Activated CD8-positive, alpha-beta memory T cell treated with anti-CD3 and anti-CD28 coated beads for 36 hours (primary cell): ENCODE data around the gene PDYN. TPM values are rescaled to one million over a fixed set of nuclear protein-coding genes. Genes with fewer than 3 reads are reported as not detected.
"Not testable (repeated sequence)": the region's sequence is repeated elsewhere in the genome, so short reads cannot be mapped to it uniquely, and the experiment has no call there.

ENCODE experiments used
- CTCF ChIA-PET: fragments of 350-600 bp; sonication (Branson Sonifier 250); formaldehyde crosslinking; loops from one replicate; lab custom pipeline; 2021; ENCODE audit warnings: antibody characterized with exemption; lab: Charles Lee
- POLR2A ChIA-PET: fragments of 350-600 bp; sonication (Branson Sonifier 250); formaldehyde crosslinking; loops from one replicate; lab custom pipeline; 2021; ENCODE audit warnings: antibody characterized with exemption; lab: Charles Lee
- total RNA-seq, 2 experiments: library from RNA; stranded (reverse); gene quantifications; one replicate each; pipeline ENCODE4 v1.2.3, GENCODE V29; 2021

The PDYN gene
- not detected for total RNA-seq

DNA sequence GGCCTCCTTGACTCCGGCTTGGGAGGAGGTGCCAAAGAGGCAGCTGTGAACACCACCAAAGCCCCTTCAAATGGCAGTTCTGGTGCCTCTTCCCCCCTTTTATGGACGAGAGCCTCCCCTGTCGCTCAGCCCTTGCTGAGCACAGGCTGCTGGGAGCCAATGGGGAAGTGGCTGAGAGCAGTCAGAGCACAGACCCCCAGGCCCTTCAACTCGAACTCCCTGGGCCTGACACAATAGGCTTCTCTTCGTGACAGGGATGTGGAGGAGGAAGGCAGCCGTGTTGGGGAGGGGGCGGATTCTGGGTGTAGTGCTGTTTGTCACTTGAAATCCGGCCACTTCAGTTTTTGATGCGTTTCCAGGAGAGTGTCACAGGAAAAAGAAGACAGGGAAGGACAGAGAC is at the start of gene PDYN:
Gene PDYN, minus strand, starts transcription at position 73 of the 400 bp plus-strand sequence. CDS start 10,974 bp downstream, outside the sequence.
- ChIA-PET CTCF (no interaction called here), POLR2A (no interaction called here)

DNA sequence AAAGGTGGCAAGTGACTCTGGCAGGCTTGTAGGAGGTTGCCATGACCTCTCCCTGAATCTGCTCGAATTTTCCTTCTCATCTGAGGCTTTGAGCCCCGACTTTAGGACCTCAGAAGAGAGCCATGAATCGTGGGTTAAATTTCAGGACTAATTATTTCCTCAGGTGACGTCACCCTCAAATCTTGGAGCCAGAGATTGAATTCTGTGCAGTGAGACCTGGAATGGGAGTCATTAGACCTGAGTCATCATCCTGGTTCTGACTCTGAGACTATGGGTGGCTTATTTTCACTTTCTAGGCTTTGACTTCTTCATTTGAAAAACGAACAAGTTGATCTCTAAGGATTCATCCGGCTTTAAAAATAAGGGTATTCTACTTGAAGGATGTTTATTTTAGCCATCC is 48.5 kb upstream of the PDYN start:
- CTCF ChIA-PET: no interaction called here
- POLR2A ChIA-PET: no interaction called here

DNA sequence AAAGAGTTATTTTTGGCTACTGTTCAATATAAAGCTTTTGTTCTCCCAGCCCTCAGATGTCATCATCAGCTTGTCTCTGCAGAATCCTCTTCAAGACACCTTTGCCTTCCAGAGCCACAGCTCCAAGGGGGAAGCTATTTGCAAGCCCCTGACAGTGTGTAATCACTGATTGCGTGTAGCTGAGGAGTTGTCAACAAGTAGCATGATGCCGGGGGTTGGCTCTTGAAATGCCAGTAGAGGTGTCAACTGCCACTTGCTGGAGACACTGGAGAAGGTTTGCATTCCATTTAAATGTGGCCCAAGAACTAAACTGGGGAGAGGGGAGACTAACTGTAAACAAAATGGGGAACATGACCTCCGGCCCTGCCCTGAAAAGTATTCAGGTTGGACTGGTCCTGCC is 44.3 kb upstream of the PDYN start:
- CTCF ChIA-PET: no interaction called here
- POLR2A ChIA-PET: no interaction called here

DNA sequence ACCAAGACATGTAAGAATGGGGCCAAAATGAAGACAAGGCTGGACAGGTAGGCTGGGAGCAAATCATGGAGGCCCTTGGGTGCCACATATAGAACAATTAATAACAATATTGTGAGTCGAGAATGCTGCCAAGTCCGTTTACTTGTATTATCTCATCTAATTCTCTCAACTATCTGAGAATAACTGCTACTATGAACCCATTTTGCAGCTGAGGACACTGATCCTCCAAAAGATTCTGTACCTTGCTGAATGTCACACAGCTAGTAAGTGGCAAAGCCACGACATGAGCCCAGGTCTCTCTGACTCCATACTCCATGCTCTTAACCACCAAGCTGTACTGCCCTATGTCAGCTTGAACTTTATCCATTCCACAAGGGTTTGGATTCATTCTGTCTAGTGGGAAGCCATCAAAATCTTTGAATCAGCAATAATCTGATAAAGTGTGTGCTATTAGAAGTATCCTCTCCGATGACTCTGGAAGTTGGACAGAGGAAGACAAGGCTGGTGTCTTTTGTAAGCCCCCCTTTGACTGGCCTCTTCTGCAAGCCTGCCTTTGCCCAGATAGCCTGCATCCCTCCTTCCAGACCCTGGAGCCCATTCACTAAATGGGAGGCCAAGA is 43.5 kb upstream of the PDYN start:
- CTCF ChIA-PET: interaction anchor here (0.5 kb wide), 1 partner anchor 1346 kb away, joined by 3 read pairs; no protein-coding TSS in a partner anchor

DNA sequence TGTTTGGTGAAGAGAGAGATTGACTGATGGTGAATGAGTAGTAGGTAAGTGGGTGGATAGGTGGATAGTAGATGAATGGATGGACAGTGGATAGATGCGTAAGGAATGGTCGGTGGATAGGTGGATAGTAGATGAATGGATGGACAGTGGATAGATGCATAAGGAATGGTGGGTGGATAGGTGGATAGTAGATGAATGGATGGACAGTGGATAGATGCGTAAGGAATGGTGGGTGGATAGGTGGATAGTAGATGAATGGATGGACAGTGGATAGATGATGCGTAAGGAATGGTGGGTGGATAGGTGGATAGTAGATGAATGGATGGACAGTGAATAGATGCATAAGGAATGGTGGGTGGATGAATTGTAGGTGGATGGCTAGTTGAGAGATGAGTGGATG is 42.5 kb upstream of the PDYN start:
- CTCF ChIA-PET, POLR2A ChIA-PET: not testable (repeated sequence)

More for the DNA sequence above, 43.5 kb upstream of the PDYN start:
- POLR2A ChIA-PET: no interaction called here

DNA sequence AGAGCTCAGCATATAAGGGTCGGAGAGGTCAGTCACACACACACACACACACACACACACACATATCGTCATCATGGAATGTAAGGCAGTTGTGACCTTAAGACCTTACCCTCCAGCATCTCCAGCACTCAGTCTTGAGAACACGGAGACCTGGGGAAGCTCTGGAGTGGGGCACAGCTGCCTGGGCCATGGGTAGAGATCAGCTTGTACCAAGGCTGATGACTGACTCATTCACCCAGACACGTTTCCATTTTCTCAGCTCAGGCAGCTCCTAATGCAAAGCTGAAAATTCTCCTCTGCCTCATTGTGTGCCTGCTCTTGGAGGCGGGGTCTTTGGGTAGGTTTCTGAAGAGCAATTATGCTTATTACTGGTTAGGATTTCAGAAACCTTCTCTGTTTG is 38.3 kb upstream of the PDYN start:
- CTCF ChIA-PET: no interaction called here
- POLR2A ChIA-PET: interaction anchor here (0.7 kb wide), 1 partner anchor 72 kb away, joined by 4 read pairs; no protein-coding TSS in a partner anchor

DNA sequence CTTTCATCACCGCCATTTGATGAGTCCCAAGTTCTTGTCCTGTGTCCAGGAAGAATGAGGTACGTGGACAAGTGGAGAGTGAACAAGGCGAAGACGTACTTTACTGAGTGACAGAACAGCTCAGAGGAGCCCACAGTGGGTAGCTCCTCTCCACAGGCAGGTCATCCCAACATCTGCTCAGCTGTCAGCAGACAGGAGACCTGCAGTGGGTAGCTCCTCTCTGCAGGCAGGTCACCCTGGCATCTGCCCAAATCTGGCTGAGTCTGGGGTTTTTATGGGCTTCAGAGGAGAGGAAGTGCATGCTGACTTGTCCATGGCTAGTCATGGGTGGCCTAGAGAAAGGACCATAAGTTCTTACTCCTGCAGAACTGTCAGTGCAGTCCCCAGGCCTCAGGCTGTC is 32.7 kb upstream of the PDYN start:
- ChIA-PET CTCF (no interaction called here), POLR2A (no interaction called here)

DNA sequence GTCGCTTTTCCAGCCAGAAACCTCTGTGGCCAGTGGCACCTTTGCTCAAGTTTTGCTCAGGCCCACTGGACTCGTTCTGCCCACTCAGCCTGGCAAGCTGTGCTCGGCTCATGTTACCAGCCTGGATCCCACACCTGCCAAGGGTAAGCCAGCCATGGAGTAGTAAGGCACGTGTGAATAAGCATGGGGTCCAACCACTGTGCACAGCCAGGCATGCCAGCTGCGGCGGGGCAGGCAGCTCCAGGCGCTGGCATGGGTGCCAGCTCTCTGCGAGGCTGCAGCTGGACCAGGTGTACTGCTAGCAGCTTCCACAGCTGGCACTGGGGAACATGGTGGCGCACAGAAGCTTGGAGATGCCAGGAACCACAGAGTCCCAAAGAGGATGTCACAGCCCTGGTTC is 32.1 kb upstream of the PDYN start:
- ChIA-PET POLR2A (interaction anchor here (0.7 kb wide), 1 partner anchor 24 kb away, joined by 3 read pairs; no protein-coding TSS in a partner anchor), CTCF (no interaction called here)

DNA sequence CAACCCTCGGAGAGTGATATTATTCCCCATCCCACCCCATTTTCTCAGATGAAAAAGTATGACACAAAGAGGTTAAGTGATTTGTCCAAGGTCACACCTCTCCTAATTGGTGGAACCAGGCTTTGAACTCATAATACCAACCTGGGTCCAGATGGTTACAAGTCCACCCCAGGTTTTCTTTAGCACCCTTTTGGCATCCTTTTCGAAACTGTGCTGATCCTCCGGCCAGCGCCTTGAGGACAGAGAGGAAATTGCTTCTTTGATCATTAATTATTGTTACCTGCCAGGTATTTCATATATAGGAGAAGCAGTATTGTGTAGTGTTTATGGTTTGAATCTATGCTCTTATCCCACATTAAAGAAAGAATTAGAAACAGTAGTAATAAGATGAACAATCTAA is 29.3 kb upstream of the PDYN start:
- ChIA-PET POLR2A (no interaction called here), CTCF (no interaction called here)

DNA sequence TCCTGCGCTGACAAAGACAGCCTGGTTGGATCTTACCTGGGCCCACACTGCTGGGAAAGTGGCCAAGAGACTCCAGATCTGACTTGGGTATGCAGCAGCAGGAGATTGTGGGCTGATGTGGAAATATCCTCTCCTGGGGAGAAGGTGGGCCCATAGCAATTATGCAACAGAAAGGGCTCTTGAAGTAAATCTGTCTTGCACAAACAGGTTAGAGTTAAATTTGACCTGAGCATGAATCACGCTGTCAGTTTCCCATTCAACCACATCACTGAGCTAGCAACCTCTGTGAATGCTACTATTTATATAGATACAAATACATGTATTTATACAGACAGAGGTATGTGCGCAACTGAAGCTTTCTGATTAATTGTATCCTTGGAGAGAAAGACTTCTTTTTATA is 28.3 kb upstream of the PDYN start:
- POLR2A ChIA-PET: no interaction called here
- CTCF ChIA-PET: no interaction called here

DNA sequence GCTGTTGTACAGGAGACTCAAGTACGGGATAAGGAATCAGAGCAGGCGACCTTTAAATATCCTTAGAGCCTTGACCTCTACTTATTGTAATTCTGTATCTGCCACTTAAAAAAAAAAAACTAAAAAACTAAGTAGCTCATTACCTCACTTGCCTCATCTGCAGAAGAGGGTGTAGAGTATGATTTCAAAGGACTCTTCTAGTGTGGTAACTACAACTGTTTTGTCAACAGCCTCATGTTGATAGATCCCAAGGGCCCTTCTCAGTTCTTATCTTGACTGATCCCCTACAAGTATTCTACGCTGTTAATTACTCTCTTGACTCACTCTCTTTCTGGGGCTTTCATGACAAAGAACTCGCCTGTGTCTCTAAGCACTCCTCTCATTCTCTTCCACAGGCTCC is 16.7 kb upstream of the PDYN start:
- CTCF ChIA-PET: no interaction called here
- POLR2A ChIA-PET: no interaction called here

DNA sequence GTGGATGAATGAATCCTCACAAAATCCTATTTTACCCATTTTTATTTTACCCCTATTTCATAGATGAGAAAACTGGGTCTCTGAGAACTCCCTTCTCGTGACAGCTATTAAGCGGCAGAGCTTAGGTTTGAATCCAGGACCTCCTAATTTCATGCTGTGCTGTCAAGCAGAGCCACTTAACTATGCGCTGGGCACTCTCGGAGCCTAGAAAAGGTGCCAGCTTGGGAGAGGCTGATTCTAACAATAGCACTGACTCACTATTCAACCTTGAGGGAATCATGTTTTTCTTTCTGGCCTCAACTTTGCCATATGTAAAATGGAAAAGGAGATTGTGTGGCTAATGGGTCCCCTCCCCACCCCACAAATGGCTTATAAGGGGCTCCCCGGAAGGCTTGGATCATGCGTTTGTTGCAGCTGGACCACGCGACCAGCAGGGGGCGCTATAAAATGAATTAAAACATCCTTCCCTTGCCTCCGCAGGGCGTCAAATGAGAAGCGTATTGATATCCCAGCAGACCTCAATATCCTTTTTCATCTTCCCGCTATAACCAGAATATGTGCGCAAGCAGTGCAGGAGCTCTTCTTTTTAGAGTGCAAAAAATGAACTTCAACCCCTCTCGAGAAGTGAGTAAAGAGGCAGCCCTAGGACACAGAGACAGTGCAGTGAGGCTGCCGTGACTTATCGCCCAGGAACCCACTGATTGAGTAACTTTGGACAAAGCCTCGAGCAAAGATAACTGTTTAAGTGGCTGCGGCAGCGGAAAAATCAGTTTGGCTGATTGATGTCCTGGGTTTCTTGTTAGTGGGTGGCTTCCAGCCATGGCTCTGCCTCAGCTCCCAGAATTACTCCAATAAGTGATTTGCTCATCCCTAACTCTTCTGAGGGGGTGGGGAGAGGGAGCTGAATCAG is 12.8 kb upstream of the PDYN start:
- ChIA-PET CTCF (interaction anchor here (0.7 to 1.2 kb wide), 2 partner anchors 166 to 167 kb away, joined by 4 read pairs; no protein-coding TSS in a partner anchor), POLR2A (no interaction called here)

DNA sequence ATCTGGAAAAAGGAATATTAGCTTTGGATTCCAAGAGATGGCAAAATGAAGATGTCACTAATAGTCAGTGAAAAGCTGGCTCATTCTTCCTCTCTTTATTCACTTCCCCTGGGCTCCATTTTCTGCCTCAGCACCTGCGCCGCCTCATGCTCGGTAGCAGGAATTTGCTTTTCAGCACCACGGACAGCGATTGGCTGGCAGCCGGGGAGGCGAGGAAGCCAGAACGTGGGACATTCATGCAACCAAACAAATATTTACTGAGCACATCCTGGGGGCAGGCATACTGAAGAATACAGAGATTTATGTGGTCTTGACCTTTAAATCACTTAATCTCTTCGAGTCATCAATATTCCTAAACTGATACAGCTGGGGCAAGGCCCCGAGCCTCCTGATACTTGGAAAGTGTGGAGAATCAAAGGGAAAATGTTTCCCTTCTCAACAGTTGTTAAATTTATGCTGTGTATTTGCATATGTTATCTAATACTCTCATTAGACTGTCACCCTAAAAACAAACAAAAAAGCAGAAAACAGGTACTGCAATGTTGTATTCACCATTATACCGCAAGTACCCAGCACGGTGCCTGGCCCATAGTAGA is 12.1 kb upstream of the PDYN start:
- POLR2A ChIA-PET: no interaction called here
- CTCF ChIA-PET: interaction anchor here (0.6 to 0.7 kb wide), 2 partner anchors 167 to 644 kb away, joined by 3 to 4 read pairs; no protein-coding TSS in a partner anchor

DNA sequence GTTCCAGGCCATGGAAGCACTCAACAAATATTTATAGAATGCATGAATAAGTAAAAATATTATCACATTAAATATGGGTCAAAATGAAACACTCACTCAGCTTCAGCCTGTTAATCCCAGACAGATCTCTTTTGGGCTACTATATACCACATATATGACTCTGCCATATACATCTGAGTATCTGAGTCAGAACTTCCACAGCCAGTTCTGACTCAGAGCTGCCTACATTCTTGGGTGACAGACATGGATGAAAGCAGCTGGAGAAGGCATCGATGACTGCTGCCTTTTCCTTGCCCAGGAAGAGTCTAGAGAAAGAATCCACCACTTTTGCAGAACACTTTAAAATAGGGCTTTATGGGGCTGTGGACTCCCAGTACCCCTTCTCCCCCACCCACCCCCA is 11.5 kb upstream of the PDYN start:
- ChIA-PET CTCF (interaction anchor here (0.5 to 0.6 kb wide), 2 partner anchors 167 to 643 kb away, joined by 3 read pairs; no protein-coding TSS in a partner anchor), POLR2A (no interaction called here)

DNA sequence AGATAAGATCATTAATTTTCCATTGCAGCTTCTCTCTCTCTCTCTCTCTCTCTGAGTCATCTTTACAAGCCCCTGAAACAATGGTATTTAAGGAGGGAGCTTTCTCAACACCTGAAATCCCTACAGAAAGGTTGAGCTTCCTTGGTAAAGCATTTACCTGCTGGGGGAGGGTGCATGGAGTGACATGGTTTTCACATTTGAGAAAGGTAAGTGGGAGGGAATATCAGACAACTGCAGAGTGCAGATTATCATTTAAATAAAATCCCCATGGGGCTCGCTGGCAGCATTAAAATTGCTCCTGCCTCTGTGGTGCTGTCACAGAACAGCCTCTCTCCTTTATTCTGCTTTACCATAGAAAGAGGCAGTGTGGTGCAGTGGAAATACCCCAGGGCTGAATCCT is 10.3 kb upstream of the PDYN start:
- ChIA-PET CTCF (no interaction called here), POLR2A (no interaction called here)

DNA sequence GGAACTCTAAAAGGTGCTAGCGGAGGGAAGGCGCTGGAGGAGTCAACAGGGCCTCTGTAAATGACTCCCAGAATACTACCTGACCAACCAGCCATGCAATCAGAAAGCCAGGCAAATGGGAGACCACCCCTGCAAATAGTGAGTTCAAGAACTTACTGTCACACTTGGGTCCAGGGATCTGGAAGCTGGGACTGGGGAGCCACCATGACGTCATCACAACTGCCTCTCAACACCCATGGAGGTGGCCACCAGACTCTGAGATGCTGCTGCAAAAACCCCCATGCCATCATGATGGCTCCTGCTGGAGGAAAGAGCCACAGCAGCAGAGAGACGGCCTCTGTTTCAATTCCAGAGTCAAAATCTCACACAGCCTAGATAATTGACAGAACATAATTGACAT is 8.5 kb upstream of the PDYN start:
- ChIA-PET POLR2A (no interaction called here), CTCF (interaction anchor here (0.5 kb wide), 1 partner anchor 1395 kb away, joined by 3 read pairs; no protein-coding TSS in a partner anchor)

DNA sequence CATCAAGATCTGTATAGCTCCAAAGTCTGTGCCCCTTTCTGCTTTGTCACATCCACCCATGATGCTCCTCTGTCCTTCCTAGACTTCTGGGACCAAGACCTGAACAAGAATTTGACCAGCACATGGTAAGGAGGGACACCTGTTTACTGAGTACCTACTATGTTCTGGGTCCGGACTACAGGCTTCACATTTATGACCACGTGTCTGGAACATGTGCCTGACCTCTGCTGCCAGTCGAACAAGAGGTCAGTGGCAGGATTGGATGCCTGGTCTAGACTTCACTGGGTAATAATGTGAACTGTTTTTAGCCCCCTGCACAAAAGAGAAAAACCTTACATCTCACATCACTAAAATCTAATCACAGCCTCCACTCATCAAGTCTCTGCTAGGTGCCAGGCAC is 7.3 kb upstream of the PDYN start:
- POLR2A ChIA-PET: no interaction called here
- CTCF ChIA-PET: no interaction called here

DNA sequence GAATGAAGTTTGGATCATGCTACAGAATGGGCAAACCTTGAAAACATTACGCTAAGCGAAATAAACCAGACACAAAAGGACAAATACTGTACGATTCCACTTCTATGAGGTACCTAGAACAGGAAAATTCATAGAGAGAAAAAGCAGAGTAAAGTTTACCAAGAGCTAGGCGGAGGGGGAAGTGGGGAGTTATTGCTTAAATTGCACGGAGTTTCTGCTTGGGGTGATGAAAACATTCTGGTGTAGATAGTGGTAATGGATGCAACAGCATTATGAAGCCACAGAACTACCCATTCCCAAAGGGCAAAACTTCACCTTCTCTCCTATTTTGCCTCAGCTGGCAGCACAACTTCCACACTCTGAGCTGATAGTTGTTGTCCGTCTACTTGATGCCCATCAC is 6.4 kb upstream of the PDYN start:
- CTCF ChIA-PET: no interaction called here
- POLR2A ChIA-PET: no interaction called here

DNA sequence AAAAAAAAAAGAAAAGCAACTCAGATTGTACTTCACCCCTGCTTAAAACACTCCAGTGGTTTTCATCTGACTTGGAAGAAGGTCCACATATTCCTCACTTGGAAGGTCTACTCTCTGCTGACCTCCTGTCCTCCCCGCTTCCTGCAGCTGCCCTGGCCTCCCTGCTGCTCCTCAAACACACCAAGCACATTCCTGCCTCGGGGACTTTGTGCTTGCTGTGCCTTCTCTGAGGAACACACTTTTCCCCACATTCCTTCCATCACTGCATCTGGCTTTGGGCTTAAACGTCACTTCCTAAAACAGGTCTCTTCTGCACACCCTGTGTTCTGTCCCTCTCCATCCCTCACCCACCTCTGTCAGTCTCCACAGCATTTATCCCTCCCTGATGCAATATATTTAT is 4.9 kb upstream of the PDYN start:
- CTCF ChIA-PET: no interaction called here

DNA sequence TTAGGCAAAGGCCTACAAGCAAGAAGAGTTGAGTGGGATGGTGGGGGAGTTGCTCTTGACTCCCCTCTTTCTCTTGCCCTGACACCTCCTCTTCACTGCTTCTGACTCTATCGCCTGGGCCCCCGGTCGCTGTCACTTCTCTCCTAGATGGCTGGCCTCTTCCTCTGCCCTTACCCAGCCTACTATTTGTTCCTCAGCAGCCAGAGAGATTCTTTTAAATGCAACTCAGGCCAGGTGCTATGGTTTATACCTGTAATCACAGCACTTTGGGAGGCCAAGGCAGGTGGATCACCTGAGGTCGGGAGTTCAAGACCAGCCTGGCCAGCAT is 4.3 kb upstream of the PDYN start:
- POLR2A ChIA-PET: no interaction called here
- CTCF ChIA-PET: no interaction called here

More for the DNA sequence above, 4.9 kb upstream of the PDYN start:
- POLR2A ChIA-PET: no interaction called here
